Globus pallidus (tissue), 1 donor: Measurements from ENCODE around the gene CTNNA2.

Experiments
- DNase-seq: peaks from one replicate; pipeline ENCODE4 v3.0.0-alpha.2; 2015; ENCODE audit warnings: low spot score

The CTNNA2 gene

DNA sequence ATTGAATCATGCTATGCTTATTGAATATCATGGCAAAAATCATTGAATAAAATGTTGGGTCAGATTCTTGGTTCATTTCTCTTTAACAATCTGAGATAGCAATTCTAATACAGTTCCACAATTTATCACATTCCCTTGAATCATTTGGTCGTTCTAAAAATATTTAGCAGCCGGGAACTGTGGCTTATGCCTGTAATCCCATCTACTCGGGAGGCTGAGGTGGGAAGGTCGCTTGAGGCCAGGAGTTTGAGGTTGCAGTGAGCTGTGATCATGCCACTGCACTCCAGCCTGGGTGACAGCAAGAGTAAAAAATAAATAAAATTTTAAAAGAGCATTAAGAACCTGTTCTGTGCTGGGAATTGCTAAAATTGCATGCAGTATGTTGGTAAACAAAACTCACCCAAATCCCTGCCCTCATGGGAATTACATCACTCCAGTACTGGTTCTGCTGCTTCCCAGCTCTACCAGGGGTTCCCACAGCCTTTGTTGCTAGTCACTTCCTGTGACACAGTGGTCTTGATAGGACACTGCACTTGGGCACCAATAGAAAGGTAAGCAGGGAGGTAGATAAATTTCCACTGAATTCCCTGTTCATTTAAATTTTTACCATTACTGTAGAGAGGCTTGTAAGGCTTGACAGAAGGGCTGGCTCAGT lies 200.4 kb downstream of the CTNNA2 start:
- DNase-seq = no peak

DNA sequence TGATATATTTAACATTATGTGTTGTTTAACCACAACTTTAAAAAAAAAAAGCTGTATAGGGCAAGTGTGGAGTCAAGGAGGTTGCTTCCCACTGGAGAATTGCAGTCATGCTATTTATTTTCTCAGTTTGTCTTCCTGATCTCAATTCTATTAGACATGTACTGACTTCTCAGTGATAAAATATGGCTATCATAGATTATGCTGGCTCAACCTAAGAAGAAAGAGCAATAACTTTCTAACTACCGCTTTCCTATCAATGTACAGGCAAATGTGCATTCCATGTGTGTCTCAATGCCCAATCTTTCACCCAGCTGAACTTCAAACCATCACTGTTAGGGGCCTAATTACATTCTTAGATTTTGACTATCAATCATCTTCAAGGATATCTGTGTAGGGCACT lies 201.4 kb downstream of the CTNNA2 start:
- DNase-seq = no peak

DNA sequence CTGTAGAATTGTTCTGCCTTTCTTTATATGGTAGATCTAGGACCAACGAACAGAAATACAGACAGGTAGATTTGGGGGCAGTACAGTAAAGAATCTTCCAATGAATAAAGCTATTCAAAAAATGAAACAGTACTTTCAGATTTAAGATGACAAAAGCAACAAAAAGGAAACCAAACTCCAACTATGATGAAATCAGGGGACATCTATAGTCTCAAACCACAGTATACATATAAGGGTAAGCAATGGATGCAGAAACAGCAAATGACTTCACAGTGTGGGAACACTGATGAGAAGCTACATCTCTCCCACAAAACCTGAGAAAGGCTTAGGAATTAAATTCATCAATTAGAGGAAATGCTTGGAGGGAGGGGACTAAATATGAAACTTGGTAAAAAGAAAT lies 202.5 kb downstream of the CTNNA2 start:
- DNase-seq = no peak

DNA sequence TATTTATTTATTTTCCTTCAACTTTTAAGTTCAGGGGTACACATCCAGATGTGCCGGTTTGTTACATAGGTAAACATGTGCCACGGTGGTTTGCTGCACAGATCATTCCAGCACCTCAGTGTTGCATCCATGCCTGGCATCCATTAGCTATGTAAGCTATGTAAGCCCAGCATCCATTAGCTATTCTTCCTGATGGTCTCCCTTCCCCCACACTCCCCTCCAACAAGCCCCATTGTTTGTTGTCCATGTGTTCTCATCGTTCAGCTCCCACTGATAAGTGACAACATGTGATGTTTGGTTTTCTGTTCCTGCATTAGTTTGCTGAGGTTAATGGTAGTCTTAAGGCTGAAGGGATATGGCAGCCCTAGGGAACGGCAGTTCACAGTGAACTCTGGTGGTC lies 203.4 kb downstream of the CTNNA2 start:
- no peak for DNase-seq

DNA sequence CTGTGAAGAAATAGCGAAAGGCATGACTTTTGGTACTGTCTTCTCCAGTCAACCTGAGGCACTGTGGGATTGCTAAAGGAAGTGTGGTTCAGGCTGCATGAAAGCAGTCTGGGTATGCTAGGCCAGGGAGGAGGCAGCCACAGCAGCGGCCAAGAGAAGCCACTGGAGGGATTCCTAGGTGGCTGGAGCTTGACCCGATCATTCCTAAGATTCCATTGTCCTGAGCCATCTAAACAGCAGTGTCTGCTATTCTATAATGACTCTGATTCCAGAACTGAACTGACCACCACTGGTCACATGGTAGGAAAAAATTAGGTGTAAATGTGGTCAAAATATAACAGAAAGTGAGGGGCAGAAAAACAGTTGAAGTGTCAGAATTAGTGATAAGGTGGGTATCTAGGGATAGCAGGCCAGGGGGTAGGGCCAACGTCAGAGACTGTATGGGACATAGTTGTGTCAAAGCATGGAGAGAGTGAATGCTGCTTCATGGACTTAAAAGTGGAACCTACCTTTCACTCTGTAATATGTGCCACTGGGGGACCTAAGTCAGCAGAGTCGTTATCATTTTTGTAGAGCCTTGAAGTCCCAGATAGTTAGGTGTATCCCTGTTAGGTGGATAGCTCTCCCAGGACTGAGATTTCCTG lies 204.6 kb downstream of the CTNNA2 start:
- DNase-seq = no peak

DNA sequence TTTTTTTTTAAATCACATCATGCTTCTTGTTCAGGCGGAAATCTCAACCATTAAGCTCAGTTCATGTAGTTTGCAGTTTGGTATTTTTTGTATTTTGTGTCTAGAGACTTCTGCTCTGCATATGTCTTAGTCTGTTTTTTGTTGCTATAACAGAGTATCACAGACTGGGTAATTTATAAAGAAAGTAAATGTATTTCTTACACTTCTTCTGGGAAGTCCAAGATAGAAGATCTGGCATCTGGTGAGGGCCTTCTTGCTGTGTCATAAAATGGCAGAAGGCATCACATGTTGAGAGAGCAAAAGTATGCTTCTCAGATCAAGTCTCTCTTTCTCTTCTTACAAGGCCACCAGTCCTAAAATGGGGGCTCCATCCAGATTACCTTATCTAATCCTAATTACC lies 208.2 kb downstream of the CTNNA2 start:
- DNase-seq = no peak

DNA sequence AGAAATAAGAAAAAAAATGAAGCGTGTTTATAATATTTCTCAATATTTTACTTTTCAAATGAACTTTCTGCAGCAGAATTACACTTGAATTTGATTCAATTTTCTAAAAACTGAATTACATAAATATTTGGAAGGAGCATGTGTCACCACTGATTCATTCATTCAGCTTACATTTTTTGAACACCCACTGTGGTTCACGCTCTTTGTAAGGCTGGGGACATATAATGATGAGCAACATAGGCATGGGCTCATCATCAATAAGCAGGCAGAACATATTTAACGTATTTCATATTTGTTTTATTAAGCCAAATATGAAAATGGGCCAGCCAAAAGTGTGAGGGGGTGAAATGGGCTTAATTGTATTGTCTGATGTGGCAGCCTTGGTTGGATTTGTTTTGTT lies 209.1 kb downstream of the CTNNA2 start:
- DNase-seq = no peak

DNA sequence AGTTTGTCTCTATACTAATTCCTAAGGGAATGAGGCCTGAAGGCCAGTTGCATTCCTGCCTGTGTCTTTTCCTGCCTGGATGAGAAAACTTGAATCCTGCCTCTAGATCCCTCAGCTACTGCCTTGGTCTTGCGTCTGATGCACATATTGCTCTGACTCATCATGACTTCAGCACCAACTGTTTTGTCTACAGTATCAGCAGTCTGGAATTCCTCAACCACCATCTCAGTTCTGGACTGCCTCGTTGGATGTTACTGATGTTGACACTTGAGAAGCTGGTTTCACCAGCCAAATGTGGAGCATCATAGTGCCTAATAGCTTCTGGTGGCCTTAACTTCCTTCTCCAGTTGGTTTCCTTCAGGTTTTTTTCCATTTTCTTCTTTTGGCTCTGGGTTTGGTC lies 211.0 kb downstream of the CTNNA2 start:
- no peak for DNase-seq

DNA sequence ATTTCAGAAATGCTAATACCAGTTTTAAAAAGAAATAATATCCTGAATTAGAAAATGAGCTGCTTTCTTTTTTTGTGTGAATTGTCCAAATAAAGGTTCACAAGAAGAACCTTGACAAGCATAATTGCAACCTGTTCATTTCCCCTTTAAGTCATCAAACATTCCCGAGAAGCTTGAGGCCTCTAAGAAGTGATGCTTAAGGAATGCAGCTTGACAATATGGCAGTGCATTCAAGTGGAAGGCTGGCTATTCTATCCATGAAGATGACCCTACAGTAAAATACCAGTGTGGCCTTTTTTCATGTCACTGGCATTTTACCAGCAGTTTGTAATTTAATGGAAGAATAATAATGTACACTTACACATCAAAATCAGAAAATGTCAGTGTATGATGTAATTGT lies 216.7 kb downstream of the CTNNA2 start:
- no peak for DNase-seq

DNA sequence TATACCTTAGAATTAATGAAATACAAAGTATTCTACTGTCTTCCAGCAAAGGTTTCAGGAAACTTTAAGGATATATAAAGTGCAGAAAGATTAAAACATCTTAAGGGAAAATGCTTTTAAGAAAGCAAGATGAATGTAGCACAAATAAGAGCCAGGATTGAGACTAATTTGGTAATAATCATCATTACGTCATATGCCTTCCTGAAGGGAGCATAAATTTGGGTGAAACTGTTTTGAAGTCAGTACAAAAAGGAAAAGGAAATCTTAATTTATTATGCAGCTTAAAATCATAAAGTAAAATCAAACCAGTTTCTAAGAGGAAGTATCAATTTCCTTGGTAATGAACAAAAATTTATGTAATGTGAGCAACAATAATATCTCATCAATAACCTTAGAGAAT lies 221.7 kb downstream of the CTNNA2 start:
- no peak for DNase-seq

DNA sequence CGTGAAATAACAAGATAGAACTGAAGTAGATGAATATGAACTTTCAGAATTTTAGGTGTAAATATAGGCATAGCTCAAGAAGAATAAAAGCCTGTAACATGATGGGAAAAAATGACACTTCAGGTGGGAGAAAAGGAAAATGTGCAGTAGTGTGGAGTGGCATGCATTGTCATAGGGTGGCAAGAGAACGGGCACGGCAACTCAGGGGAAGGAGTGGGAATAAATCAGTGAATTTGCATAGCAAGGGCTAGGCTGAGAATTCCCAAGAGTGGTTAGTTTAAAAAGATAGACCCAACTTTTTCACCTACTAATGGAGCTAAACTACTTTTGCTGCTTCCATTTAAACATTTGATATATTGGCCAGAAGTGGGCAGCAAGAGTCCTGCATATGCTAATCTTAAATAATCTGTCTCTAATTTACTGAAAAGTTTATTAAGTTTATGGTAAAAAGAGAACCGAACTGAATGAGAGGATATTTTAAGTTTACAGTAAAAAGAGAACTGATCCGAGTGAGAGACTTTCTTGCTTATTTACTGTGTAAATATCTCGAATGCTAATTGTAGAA lies 228.1 kb downstream of the CTNNA2 start:
- DNase-seq = peak; percentile 33

DNA sequence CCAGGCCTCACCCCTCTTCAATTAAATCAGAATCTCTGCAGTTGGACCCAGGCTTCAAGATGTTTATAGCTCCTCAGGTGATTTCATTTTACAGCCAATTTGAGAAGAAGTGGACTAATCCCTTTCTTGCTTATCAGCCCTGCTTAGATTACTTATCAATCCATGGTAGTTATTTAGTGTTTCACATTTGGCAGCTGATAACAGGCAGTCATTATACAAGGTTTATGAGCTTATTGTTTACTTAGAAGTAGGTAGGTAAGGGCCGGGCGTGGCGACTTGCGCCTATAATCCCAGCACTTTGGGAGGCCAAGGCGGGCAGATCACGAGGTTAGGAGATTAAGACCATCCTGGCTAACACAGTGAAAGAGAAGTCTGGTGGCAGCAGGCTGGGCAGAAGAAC lies 237.5 kb downstream of the CTNNA2 start:
- no peak for DNase-seq

DNA sequence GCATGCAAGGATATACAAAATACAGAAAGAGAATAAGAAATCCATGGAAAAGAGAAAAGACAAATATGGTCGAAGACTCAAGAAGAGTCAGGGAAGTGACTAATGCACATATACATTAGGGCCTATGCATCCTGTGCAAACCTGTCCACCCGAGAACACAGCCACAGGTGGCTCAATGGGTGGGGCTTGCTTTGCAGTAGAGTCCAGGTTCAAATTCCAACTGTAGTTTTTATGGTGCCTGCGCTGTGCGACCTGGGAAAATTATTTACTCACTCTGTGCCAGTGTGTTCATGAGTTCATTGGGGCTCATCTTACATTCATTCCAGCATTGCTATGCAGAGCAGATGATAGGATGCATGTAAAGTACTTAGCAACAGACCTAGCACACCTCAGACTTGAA lies 244.7 kb downstream of the CTNNA2 start:
- DNase-seq = no peak

DNA sequence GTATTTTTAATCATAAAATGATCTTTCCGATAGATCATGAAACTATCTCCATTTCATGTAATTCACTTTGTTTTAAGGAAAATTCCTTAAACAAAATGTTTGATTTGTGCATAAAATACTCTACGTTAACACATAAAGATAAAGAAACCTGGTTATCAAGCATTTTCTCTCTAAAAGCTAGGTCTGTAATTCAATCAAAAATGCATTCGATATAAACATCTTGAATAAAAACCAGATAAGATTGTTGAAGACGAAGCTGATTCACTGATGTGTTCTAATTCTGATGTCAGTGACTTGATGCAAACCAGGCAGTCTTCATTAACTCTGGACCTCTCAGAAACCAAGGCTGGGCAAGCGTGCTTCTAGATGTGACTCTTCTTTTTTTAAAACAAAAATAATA lies 245.2 kb downstream of the CTNNA2 start:
- DNase-seq = no peak

DNA sequence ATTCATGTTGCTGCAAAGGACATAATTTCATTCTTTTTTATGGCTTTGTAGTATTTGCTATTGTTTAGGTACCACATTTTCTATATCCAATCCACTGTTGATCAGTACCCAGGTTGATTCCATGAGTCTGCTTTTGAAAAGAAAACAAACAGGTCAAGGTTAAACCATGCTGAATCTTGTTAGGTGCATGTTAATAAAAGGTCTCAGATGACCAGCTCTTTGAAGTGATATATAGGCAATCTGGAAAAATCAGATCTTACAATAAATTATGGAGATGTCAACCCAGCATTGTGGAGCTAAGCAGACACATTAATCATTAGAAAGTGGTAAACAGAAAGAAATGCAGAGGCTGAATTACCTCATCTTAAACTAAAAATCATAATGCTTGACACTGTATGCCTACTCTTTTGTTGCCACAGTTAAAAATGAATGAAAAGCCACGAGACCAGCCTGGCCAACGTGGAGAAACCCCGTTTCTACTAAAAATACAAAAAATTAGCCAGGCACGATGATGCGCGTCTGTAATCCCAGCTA lies 246.0 kb downstream of the CTNNA2 start:
- DNase-seq = no peak

DNA sequence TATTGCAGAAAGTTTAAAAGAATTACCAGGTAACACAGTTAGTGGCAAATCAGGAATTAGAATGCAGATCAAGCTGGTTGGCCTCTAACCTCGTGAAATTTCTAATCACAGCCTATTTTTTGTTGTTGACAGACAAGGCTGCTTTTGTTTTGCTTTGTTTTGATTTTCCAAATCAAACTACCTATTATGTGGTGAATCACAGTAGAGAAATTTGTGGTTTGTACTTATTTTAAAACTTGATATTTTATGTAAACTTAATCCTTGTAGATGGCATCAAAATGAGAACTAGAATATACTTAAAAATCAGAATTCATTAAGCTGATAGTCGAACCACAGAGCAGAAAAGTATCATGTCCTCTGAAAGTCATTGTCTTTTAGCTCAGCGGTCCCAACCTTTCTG lies 258.1 kb downstream of the CTNNA2 start:
- peak; percentile 60 for DNase-seq

DNA sequence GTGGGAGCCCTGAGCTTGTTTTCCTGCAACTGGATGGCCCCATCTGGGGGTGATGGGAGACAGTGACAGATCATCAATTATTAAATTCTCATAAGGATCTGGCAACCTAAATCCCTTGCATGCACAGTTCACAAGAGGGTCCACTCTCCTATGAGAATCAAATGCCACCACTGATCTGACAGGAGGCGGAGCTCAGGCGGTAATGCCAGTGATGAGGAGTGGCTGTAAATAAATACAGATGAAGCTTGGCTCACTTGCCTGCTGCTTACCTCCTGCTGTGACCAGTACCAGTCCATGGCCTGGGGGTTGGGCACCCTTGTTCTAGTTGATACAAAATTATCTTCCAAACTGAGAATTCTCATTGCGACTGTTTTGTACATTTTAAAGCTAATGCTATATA lies 258.6 kb downstream of the CTNNA2 start:
- DNase-seq = peak; percentile 59

DNA sequence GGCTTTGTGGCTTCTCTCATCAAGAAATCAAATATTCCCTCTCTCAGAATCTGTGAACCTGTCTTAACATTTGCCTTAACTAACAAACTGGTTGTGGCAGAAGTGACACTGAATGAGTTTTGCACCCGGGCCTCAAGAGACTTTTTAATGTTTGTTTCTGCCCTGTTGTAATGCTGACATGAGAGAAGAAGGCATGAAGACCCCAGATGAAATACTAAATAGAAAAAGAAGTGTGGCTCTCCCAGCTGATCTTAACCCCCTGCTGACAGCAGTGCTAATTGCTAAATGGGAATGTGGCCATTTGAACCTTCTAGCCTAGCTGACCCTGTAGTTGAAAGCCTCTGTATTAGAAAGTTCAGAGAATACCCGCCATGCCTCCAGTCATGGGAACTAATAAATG lies 261.2 kb downstream of the CTNNA2 start:
- no peak for DNase-seq

DNA sequence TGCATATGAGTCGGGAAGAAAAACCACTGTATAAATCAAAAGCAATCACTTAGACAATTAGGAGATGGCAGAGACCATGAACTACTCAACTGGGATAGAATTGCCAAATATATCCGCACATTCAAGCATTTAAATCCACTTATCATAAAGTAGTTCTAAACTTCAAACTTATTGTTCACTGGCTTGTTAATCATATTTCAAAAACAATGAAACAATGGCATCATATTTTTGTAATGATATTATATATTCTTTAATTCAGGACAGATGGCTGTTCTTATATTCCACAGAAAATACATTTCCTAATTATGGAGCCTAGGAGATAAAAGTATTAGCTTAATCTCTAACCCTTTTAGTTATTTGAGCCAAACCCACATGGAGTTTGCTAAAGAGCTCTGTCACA lies 263.6 kb downstream of the CTNNA2 start:
- no peak for DNase-seq

DNA sequence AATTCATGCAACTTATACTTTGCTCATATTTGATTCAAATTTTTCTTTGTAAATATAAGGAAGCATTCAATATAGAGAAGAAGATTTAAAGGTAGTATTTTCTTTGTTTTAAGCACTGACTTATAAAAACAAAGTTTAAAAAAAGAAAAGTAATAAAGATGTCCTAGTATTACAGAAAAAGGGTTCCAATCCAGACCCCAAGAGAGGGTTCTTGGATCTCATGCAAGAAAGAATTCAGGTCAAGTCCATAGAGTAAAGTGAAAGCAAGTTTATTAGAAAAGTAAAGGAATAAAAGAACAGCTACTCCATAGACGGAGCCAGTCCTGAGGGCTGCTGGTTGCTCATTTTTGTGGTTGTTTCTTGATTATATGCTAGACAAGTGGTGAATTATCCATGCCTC lies 267.9 kb downstream of the CTNNA2 start:
- DNase-seq = no peak

DNA sequence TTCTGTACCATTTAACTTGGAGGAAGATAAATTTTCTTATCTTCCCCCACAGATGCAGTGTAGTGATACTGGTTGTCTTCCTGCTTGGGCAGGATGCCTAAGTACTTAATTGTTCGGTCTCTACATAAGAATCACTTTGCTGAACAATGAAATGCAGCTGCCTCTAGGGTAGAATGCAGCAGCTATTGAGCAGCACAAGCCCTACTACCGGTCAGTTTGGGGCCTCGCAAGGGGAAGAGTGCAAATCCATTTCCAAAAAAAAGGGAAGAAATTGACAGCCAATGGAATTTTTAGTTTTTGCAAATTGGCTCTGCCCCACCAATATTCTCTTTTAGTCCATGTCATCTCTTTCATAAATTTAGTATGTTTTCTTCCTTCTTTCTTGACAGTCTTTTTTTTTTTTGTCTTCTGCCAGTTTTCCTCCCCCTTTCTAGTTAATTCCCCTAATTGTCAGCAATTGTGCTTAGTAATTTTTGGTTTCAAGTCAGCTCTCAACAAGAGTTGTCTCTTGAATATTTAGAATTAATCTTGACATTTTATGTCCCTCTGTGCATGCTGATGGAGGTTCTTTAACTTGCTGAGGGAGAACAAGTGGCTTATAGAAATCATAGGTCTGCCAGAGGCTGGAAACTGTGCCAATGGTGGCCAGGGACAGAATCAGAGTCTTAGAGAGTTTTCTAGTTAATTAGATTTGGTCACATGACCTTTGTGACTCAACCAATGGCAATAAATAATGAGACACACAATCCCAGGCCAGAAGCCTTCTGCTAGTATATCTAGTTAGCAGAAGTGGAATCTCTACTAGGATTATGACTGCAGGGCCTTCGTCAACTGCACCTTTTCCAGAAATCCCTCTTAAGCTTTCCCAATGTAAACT lies 270.0 kb downstream of the CTNNA2 start:
- no peak for DNase-seq

DNA sequence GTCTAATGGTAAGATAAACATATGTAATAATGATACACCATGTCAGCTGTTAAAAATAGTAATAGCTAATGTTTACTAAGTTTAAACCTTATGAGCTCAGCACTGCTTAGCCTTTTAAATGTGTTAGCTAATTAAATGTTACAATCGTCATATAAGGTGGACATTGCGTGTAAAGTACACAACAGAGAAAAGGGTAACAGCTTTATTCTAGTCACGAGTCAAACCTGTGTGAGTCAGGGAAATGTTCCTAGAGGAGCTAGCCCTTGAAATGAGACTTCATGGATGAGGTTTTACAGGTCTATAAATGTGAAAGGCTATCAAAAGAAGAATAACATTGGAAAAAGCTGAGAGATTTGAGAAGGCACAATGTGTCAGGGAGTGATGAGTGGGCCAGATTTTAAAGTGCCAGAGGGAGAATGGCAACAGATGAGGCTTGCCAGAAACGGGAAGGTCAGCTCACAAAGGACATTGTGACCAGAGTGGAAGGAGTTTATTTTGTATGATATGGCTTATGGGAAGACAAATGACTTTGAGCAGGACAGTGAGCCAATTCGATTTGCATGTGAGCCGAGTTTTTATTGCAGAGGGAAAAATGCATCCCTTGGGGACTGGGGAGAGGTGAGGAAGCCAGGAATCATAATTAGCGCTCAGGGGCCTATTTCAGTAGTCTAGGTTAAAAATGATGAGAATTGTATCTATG lies 276.3 kb downstream of the CTNNA2 start:
- no peak for DNase-seq
